Calu3 (cell line): ENCODE measurements around the gene NPAS3. TPM values are rescaled to one million over a fixed set of nuclear protein-coding genes. Genes with fewer than 3 reads are reported as not detected.

Experiments used
- BruUV-seq: library from RNA; stranded (reverse); fragments of 400-500 nt; replicated peaks from 2 replicates; lab custom pipeline; 2021; lab: Mats Ljungman, UMichigan
- CTCF ChIA-PET: fragments of 300-600 bp; sonication (Branson Sonifier 250); formaldehyde crosslinking; loops from one replicate; lab custom pipeline; 2022; ENCODE audit warnings: antibody characterized with exemption; lab: Charles Lee
- DNase-seq: peaks from one replicate; pipeline ENCODE4 v3.0.0; 2022
- H3K27ac Mint-ChIP-seq: one replicate; pipeline ENCODE4 v1.8.0; 2022; ENCODE audit warnings: mixed read lengths; ENCODE audit not compliant: unreplicated experiment
- H3K27me3 Mint-ChIP-seq: one replicate; pipeline ENCODE4 v1.8.0; 2022; ENCODE audit warnings: mixed read lengths; ENCODE audit not compliant: unreplicated experiment
- H3K36me3 Mint-ChIP-seq: one replicate; pipeline ENCODE4 v1.8.0; 2022; ENCODE audit warnings: mild to moderate bottlenecking, moderate library complexity, mixed read lengths; ENCODE audit not compliant: insufficient read depth, unreplicated experiment
- H3K4me1 Mint-ChIP-seq: one replicate; pipeline ENCODE4 v1.8.0; 2022; ENCODE audit warnings: mild to moderate bottlenecking, low read depth, mixed read lengths; ENCODE audit not compliant: unreplicated experiment
- H3K4me3 Mint-ChIP-seq: one replicate; pipeline ENCODE4 v1.8.0; 2022; ENCODE audit warnings: mild to moderate bottlenecking, low read depth, moderate library complexity, mixed read lengths; ENCODE audit not compliant: unreplicated experiment
- H3K9me3 Mint-ChIP-seq: one replicate; pipeline ENCODE4 v1.8.0; 2022; ENCODE audit warnings: low read depth, mixed read lengths; ENCODE audit not compliant: unreplicated experiment
- intact Hi-C: fragments of 100-400 bp; cut with micrococcal nuclease; formaldehyde crosslinking; loops from one replicate; pipeline ENCODE4 v1.10.0; 2022; ENCODE audit not compliant: unreplicated experiment
- total RNA-seq: library from RNA; stranded (reverse); gene quantifications from 2 replicates; pipeline ENCODE4 v1.2.3, GENCODE V29; 2022
- TF ChIP-seq, protein P1 (sequence below): fragments of 200-600 bp; IDR thresholded peaks from one replicate; pipeline ENCODE4 v1.8.0; 2022; ENCODE audit warnings: antibody characterized with exemption; ENCODE audit not compliant: unreplicated experiment

The NPAS3 gene
- total RNA-seq, 1 experiment from 2014 or later, result not detected

DNA sequence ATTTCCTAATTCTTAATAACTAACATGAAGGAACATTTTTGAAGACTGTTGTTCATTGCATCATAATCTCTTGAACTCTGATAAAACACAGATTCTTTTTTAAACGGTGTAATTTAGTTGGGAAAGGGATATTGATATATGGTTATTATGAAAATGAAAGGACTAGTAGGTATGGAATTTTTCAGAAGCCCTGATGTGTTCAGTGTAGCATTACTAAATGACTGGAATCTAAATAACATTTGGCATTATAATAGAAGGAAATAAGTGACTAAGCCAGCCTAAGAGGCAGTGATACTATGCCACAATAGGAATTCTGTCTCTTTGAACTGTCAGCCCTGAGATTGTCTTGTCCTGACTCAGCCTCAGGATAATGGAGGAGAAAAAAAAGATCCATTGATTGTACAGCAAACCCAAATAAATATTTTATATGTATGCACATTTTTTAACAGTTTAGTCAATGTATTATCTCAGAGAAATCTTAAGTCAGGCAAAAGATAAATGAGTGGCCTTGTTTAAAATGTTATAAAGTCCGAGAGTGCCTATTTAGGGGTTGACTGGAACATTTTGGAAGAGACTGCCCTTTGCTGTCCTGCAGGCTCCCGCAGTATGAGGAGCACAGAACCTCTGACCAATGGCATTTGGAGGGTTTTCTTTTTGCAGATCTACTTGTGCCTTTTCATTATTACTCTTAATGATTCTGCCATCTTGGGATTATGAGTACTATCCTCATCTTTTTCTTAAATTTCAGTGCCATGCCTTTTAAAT is 741.0 kb downstream of the NPAS3 start:
- CTCF ChIA-PET, result no interaction called here
- TF ChIP-seq, protein P1, sequence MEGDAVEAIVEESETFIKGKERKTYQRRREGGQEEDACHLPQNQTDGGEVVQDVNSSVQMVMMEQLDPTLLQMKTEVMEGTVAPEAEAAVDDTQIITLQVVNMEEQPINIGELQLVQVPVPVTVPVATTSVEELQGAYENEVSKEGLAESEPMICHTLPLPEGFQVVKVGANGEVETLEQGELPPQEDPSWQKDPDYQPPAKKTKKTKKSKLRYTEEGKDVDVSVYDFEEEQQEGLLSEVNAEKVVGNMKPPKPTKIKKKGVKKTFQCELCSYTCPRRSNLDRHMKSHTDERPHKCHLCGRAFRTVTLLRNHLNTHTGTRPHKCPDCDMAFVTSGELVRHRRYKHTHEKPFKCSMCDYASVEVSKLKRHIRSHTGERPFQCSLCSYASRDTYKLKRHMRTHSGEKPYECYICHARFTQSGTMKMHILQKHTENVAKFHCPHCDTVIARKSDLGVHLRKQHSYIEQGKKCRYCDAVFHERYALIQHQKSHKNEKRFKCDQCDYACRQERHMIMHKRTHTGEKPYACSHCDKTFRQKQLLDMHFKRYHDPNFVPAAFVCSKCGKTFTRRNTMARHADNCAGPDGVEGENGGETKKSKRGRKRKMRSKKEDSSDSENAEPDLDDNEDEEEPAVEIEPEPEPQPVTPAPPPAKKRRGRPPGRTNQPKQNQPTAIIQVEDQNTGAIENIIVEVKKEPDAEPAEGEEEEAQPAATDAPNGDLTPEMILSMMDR, result no peak
- intact Hi-C loops, result loop anchor here (5.0 to 10.0 kb wide), 3 partner anchors 185 to 643 kb away; no protein-coding TSS in a partner anchor
- Mint-ChIP-seq H3K27ac (no peak overlapping the region), H3K9me3 (no peaks in the 10 kb centered on the region), H3K4me1 (no peaks in the 10 kb centered on the region), H3K27me3 (peaks cover 21% of the 10 kb centered on the region), H3K36me3 (no peaks in the 10 kb centered on the region), H3K4me3 (no peak overlapping the region)
- DNase-seq, result no peak
- BruUV-seq, result no TSS peak

DNA sequence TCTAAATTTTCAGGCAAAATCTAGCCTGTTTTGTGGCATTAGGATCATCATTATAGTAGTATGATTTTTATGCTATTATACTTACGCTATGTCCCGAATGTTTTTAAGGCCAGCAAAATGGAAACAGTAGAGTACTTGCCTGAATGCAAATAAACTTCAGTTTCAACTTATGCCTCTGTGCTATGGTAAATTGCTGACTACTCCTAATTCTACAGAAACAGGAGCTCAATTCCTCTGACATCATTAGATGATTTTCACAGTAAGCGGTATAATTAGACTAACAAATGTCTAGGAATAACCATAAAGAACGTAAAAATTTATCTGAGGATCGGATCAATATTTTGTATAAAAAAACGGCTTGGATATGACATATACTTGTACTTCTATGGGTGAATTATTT is 742.2 kb downstream of the NPAS3 start:
- peaks cover 31% of the 10 kb centered on the region for H3K27me3 Mint-ChIP-seq
- DNase-seq, result no peak
- no TSS peak for BruUV-seq
- CTCF ChIA-PET, result no interaction called here
- H3K9me3 Mint-ChIP-seq, result no peaks in the 10 kb centered on the region
- no peak overlapping the region for H3K4me3 Mint-ChIP-seq
- no peaks in the 10 kb centered on the region for H3K36me3 Mint-ChIP-seq
- H3K4me1 Mint-ChIP-seq, result no peaks in the 10 kb centered on the region
- intact Hi-C loops, result loop anchor here (10.0 kb wide), 1 partner anchor 186 kb away; no protein-coding TSS in a partner anchor
- no peak overlapping the region for H3K27ac Mint-ChIP-seq
- TF ChIP-seq, protein P1, result no peak

DNA sequence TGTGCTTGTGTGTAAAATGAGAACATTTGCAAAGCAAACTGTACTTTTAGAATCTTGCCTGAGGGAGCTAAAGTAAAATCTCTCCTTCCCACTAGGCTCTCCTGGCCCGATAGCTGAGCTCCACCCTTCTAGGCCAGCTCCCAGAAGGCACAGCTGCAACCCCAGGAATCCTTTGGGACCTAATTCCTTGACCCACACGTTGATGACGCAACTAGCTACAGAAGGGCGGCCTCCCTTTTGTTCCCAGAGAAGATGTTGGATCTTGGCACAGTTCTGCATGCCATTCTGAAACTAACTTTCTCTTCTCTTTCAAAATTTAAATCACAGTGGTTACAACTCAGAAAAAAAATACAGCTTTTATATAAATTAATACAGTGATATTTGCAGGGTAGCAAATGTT is 744.1 kb downstream of the NPAS3 start:
- Mint-ChIP-seq H3K4me1 (no peaks in the 10 kb centered on the region), H3K27me3 (peaks cover 47% of the 10 kb centered on the region), H3K9me3 (no peaks in the 10 kb centered on the region), H3K4me3 (no peak overlapping the region), H3K27ac (no peak overlapping the region), H3K36me3 (no peaks in the 10 kb centered on the region)
- intact Hi-C loops, result loop anchor here (10.0 kb wide), 1 partner anchor 188 kb away; no protein-coding TSS in a partner anchor
- CTCF ChIA-PET, result no interaction called here
- DNase-seq, result no peak
- TF ChIP-seq, protein P1, result no peak
- BruUV-seq, result no TSS peak

DNA sequence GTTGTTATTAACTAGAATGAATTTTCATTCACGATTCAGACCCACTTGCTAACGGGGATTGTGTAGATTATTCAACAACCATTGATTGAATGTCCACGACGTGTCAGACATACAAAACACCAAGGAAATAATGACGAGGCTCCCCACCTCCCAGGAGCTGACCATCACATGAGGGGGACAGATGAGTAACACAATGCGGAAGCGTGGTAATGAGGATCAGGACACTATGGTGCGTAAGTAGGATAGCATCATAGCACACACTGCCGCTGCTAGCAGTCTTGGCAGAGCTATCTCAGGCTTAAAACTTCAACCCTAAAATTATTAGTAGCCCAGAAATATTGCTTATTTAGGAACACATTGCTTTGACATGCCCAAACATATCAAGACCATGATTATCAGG is 746.3 kb downstream of the NPAS3 start:
- Mint-ChIP-seq H3K9me3 (no peaks in the 10 kb centered on the region), H3K27ac (no peak overlapping the region), H3K4me1 (no peaks in the 10 kb centered on the region), H3K36me3 (no peaks in the 10 kb centered on the region), H3K4me3 (no peak overlapping the region), H3K27me3 (peaks cover 38% of the 10 kb centered on the region)
- CTCF ChIA-PET, result interaction anchor here (1.4 kb wide), 1 partner anchor 10 kb away, joined by 3 read pairs; no protein-coding TSS in a partner anchor
- no TSS peak for BruUV-seq
- DNase-seq, result no peak
- intact Hi-C loops, result loop anchor here (10.0 kb wide), 1 partner anchor 190 kb away; no protein-coding TSS in a partner anchor
- TF ChIP-seq, protein P1, result no peak
